Stimulated activated CD8-positive, alpha-beta memory T cell treated with anti-CD3 and anti-CD28 coated beads, Interleukin-15, amount 100 ng/mL, for 1 hour (primary cell): Measurements from ENCODE around the gene CEP162.
"Not testable (repeated sequence)": the region's sequence is repeated elsewhere in the genome, so short reads cannot be mapped to it uniquely, and the experiment has no call there.

Source experiments
- DNase-seq: peaks from one replicate; pipeline ENCODE4 v3.0.0-alpha.2; 2020; ENCODE audit warnings: low read depth

The CEP162 gene

GRCh38 chr6:84156306-84156705 is 71.1 kb downstream of the CEP162 start:
- DNase-seq = no peak

- no peak for DNase-seq
Measured at GRCh38 chr6:84151669-84152068, 75.8 kb downstream of the CEP162 start.

DNA sequence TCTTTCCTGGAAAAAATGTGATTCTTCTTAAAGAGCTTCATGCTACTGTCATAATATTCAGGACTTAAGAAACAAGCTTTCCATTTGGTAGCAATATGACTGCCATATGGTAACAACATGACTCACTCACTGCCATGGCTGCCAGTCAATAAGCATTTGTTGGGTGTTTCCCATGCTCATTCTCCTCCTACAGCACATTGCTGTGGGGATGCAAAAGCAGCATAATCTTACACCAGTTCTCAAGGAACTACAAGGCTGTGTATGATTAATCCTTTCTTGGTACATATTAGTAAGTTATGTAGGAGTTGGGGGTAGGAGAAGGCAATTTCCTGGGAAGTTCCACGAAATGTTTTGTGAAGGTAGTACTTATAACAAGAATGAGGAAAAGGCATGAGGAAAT is 76.7 kb downstream of the CEP162 start:
- DNase-seq = no peak

- DNase-seq = no peak
Measured at GRCh38 chr6:84141521-84141920, 85.9 kb downstream of the CEP162 start.

GRCh38 chr6:84139311-84139710 is 88.1 kb downstream of the CEP162 start:
- DNase-seq = no peak

GRCh38 chr6:84137989-84138575 is 89.4 kb downstream of the CEP162 start:
- DNase-seq = no peak

- DNase-seq = no peak
Measured at GRCh38 chr6:84137051-84137375, 90.4 kb downstream of the CEP162 start.

DNA sequence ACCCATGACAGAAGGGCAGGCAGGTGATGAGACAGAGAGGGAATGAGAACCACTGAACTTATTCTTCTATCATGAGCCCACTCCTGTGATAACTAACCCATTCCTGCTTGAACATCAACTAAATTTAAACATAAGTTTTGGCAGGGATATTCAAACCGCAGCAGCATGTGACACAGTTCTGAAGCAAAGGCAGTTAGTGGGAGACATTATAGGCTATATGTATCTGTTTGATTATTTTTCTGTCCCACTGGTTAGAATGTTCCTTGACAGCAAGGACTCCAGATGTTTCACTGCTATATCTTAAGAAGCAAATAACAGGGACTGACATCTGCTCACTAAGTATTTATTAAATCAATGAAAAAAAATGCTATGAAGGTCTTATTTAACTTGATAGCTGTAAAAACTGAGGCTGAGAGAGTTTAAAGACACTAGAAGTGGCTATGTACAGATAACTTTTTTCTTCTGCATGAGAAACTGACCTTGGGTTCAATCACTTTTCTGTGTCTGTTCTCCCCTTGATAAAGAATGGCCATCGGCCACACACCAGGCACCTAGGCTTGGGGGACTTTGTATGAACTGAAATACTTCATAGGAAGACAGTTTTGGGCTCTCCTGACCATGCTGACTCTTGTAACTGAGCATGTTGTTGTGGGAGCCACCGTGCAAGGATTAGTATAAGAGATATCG is 90.9 kb downstream of the CEP162 start:
- no peak for DNase-seq

GRCh38 chr6:84135291-84135690 is 92.2 kb downstream of the CEP162 start:
- no peak for DNase-seq

DNA sequence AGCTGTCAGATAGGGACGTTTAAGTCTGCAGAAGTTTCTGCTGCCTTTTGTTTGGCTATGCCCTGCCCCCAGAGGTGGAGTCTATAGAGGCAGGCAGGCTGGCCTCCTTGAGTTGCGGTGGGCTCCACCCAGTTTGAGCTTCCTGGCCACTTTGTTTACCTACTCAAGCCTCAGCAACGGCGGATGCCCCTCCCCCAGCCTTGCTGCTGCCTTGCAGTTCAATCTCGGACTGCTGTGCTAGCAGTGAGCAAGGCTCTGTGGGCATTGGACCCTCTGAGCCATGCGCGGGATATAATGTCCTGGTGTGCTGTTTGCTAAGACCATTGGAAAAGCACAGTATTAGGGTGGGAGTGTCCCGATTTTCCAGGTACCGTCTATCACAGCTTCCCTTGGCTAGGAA is 94.1 kb downstream of the CEP162 start:
- DNase-seq = not testable (repeated sequence)

GRCh38 chr6:84129588-84129987 is 97.9 kb downstream of the CEP162 start:
- DNase-seq = not testable (repeated sequence)

- no peak for DNase-seq
Measured at GRCh38 chr6:84123186-84123585, 104.3 kb downstream of the CEP162 start.

- DNase-seq = no peak
Measured at GRCh38 chr6:84119277-84119676, 108.2 kb downstream of the CEP162 start.

- no peak for DNase-seq
Measured at GRCh38 chr6:84118191-84118590, 109.3 kb downstream of the CEP162 start.

GRCh38 chr6:84114933-84115594 is 112.4 kb downstream of the CEP162 start:
- DNase-seq = not testable (repeated sequence)

- DNase-seq = not testable (repeated sequence)
Measured at GRCh38 chr6:84111351-84111750, 116.1 kb downstream of the CEP162 start.

DNA sequence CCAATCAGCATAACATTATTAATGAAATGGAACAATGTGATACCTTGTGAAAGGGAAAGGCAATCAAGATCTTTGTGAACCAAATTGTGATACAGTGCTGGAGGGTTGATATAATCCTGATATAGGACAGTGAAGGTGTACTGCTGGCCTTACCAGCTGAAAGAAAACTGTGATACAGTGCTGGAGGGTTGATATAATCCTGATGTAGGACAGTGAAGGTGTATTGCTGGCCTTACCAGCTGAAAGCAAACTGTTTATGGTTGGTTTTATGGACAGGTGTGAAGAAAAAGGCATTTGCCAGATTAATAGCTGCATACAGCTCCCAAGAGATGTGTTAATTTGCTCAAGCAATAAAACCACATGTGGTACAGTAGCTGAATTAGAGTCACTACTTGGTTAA is 119.9 kb downstream of the CEP162 start:
- no peak for DNase-seq

- DNase-seq = not testable (repeated sequence)
Measured at GRCh38 chr6:84105215-84105924, 122.1 kb downstream of the CEP162 start.

- DNase-seq = no peak
Measured at GRCh38 chr6:84103029-84103428, 124.4 kb downstream of the CEP162 start.

DNA sequence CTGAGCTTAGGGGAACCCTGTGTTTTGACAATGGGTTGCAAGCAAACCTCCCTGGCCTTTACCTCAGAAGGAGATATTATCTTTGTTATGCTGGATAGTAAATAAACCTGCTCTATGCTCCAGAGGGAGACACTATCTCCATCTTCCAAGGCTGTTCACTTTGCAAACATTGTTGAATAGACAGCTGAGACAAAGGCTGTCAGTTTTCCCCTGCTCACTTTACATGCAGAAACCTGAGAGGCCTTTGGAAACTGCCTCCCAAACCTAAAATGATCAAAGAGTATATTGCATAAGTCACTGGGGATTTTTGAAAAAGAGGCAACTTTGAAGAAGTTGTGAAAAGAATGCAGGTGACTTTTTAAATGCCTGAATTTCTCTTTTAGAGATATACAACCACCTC is 132.3 kb downstream of the CEP162 start:
- DNase-seq = no peak

DNA sequence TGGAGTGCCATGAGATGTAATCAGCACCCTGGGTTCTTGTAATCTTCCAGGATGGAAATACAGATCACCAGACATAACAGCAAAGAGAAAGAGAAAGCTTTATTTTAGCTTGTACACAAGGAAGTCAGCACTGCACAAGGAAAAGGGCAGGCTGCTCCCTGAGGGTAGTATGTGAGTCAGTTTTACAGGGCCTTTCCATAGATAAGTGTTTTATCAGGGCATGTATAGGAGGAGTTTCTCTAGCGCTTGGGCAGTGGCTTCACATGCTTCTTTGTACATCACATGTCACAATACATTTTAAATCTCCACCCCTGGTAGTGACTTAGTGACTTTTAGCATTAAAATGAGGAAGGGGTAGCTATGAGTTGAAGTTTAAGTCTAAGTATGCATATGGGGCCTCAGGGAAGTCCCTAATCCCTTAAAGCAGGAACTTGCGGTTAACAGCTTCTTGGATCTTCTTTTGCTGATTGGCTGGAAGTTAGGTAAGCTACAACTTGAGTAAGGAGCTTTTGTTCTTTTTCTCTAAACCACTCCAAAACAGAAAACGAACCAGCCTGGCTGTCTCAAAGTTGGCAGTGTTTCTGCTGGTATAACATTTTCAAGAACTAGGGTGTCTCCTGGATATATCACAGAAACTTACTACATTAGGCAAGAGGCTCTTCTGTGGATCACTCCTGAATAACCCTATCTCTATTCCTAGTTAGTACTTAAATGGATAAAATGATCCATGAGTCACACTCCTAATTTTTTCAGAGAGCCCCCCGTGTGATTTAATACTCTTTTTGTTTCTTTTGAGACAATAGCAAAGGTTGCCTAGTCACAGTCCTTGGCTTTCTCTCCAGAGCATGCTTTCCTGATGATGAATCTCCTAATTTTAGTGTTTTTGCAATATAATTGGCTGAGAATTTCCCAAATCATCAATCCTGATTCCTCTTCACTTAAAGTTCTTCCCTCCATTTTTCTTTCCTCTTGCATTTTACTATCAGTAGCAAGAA is 133.7 kb downstream of the CEP162 start:
- no peak for DNase-seq

DNA sequence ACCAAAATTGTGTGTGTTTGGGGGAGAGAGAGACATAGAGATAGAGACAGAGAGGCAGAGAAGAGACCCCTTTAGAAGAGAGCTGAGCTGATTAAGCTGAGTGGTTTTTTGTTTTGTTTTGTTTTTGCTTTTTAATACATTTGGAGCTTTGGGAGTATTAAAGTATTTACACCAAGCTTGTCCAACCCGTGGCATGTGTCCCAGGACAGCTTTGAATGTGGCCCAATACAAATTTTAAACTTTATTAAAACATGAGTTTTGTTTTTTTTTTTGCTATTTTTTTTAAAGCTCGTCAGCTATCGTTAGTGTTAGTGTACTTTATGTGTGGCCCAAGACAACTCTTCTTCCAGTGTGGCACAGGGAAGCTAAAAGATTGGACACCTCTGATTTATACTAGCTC is 137.9 kb downstream of the CEP162 start:
- no peak for DNase-seq
